ENCODE measurements around the gene MYH13.
A peak's percentile ranks its signal among the peaks of the same experiment; 100 is the strongest.

DNA sequence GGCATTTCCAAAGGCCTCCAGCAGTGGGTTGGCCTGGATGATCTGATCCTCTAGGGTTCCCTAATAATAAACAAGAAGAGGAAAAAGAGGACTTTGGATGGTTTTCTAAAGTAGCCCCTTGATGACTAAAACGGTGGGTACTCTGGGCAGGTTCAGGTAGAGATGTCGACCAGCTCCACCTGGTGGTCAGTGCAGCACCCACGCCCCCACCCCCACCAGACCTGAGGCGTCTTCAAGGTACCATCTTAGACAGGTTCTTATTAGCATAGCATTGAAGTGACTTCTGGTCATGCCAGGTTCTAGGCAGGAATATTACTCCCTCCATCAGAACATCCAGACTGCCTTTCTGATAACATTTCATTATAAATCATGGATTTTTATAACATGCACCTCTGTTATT is 15.0 kb downstream of the MYH13 start:
- TF ChIP-seq EZH2 (IDR thresholded peaks at IDR 0.05; ENCODE audit: low read depth) (no peak), CTCF (conservative IDR thresholded peaks at IDR 0.05) (peak; percentile 40; the same call in 1 of the 2 replicates)
